Thyroid gland (tissue), 4 donors: ENCODE results near the gene HMCN2. TPM values are rescaled to one million over a fixed set of nuclear protein-coding genes. Genes with fewer than 3 reads are reported as not detected.

Source experiments
- DNase-seq, 2 donors: peaks; one replicate each; pipeline ENCODE4 v3.0.0-alpha.2; 2019
- H3K27ac ChIP-seq, 3 donors: fragments of 200-600 bp; sonication (generic); 1 replicate in 2 of 3; 2 replicates in 1 of 3; pipeline ENCODE4 v1.5.1; 2016 to 2019; ENCODE audit warnings: mild to moderate bottlenecking in 1 of 3, moderate library complexity in 1 of 3
- H3K27me3 ChIP-seq: fragments of 200-600 bp; sonication (generic); one replicate; pipeline ENCODE4 v1.5.1; 2019
- H3K36me3 ChIP-seq, 2 donors: fragments of 200-600 bp; sonication (generic); one replicate each; pipeline ENCODE4 v1.5.1; 2016 to 2019
- H3K4me1 ChIP-seq, 2 donors: fragments of 200-600 bp; sonication (generic); one replicate each; pipeline ENCODE4 v1.5.1; 2017 to 2019
- H3K4me3 ChIP-seq, 3 donors: fragments of 200-600 bp; sonication (generic); replicated peaks in 1 of 3; 1 replicate in 2 of 3; 2 replicates in 1 of 3; pipeline ENCODE4 v1.5.1; 2016; ENCODE audit warnings: mild to moderate bottlenecking in 1 of 3
- H3K9me3 ChIP-seq: fragments of 200-600 bp; sonication (generic); one replicate; pipeline ENCODE4 v1.5.1; 2017
- CTCF ChIP-seq, 6 experiments: fragments of 200-600 bp in 3 of 6; fragments of 450-650 bp in 3 of 6; sonication (generic) in 3 of 6; IDR thresholded peaks; one replicate each; pipeline ENCODE4 v1.5.1; 2016 to 2019; ENCODE audit warnings: antibody characterized with exemption in 6 of 6, mild to moderate bottlenecking in 2 of 6, inconsistent platforms in 1 of 6, moderate library complexity in 1 of 6
- POLR2A ChIP-seq, 2 donors: fragments of 450-650 bp; IDR thresholded peaks; one replicate each; pipeline ENCODE4 v1.6.1; 2017; ENCODE audit warnings: antibody characterized with exemption in 2 of 2, mild to moderate bottlenecking in 2 of 2, moderate library complexity in 1 of 2
- WGBS, 2 donors: methylation state at CpG; one replicate each; pipeline ENCODE4 v1.1.5; 2017; 5-methylcytosine and 5-hydroxymethylcytosine counted together
- intact Hi-C: fragments of 100-400 bp; cut with DNase I; formaldehyde crosslinking; loops from one replicate; pipeline ENCODE4 v1.15.1; 2023
- total RNA-seq, 4 donors: library from RNA; depleted of rRNA; stranded (reverse); fragments of >200 nt; gene quantifications; one replicate each; pipeline ENCODE4 v1.2.3, GENCODE V29; 2016

The HMCN2 gene
- total RNA-seq, 4 donors from 2014 or later, result 1.7 to 5.5 (median 3.5) TPM

GRCh38 chr9:130425741-130426466 lies 160.3 kb downstream of the HMCN2 start:
- no peak overlapping the region for H3K27ac ChIP-seq
- no peak for DNase-seq
- no peak overlapping the region for H3K4me3 ChIP-seq
- TF ChIP-seq CTCF (IDR thresholded peaks at IDR 0.05) (no peak), POLR2A (IDR thresholded peaks at IDR 0.05) (no peak)
- intact Hi-C loops, result no loop called here
- 91% methylated on average over 21 of the region's 21 CpGs for WGBS, 2 donors
- no peaks in the 10 kb centered on the region for H3K27me3 ChIP-seq
- peaks cover 4 to 12% of the 10 kb centered on the region in 2 donors for H3K4me1 ChIP-seq
- H3K9me3 ChIP-seq, result no peaks in the 10 kb centered on the region
- H3K36me3 ChIP-seq, result no peaks in the 10 kb centered on the region

- DNase-seq, result no peak
- TF ChIP-seq POLR2A (IDR thresholded peaks at IDR 0.05), result no peak
- no peak for TF ChIP-seq CTCF (IDR thresholded peaks at IDR 0.05)
- no peak overlapping the region for H3K27ac ChIP-seq
- no peaks in the 10 kb centered on the region for H3K27me3 ChIP-seq
- WGBS, 2 donors, result 77 to 94% methylated on average over 7 to 8 of the region's 8 CpGs
- no peak overlapping the region for H3K4me3 ChIP-seq
- intact Hi-C loops, result no loop called here
- peaks cover 4 to 12% of the 10 kb centered on the region in 2 donors for H3K4me1 ChIP-seq
- no peaks in the 10 kb centered on the region for H3K36me3 ChIP-seq
- no peaks in the 10 kb centered on the region for H3K9me3 ChIP-seq
Observed at GRCh38 chr9:130426467-130426773, 160.9 kb downstream of the HMCN2 start.

- intact Hi-C loops, result no loop called here
- no peaks in the 10 kb centered on the region for H3K36me3 ChIP-seq
- H3K4me1 ChIP-seq, result peaks cover 4 to 10% of the 10 kb centered on the region in 2 donors
- no peak overlapping the region for H3K27ac ChIP-seq
- no peaks in the 10 kb centered on the region for H3K27me3 ChIP-seq
- no peak for DNase-seq
- no peak overlapping the region for H3K4me3 ChIP-seq
- 69 to 73% methylated on average over 9 to 10 of the region's 10 CpGs for WGBS, 2 donors
- no peak for TF ChIP-seq CTCF (IDR thresholded peaks at IDR 0.05)
- TF ChIP-seq POLR2A (IDR thresholded peaks at IDR 0.05), result no peak
- no peaks in the 10 kb centered on the region for H3K9me3 ChIP-seq
Observed at GRCh38 chr9:130426883-130427282, 161.3 kb downstream of the HMCN2 start.

GRCh38 chr9:130427326-130427725 lies 161.8 kb downstream of the HMCN2 start:
- no peak overlapping the region for H3K27ac ChIP-seq
- no peaks in the 10 kb centered on the region for H3K9me3 ChIP-seq
- H3K4me1 ChIP-seq, result peaks cover 4 to 6% of the 10 kb centered on the region in 2 donors
- DNase-seq, result no peak
- no peaks in the 10 kb centered on the region for H3K27me3 ChIP-seq
- 96% methylated on average over 8 of the region's 12 CpGs; no CpG with 5 or more reads in 1 of the 2 donors for WGBS, 2 donors
- intact Hi-C loops, result no loop called here
- H3K36me3 ChIP-seq, result no peaks in the 10 kb centered on the region
- H3K4me3 ChIP-seq, result no peak overlapping the region
- TF ChIP-seq CTCF (IDR thresholded peaks at IDR 0.05) (no peak), POLR2A (IDR thresholded peaks at IDR 0.05) (no peak)

- no peak for DNase-seq
- Histone ChIP-seq H3K4me3 (no peak overlapping the region), H3K27me3 (no peaks in the 10 kb centered on the region), H3K9me3 (no peaks in the 10 kb centered on the region), H3K27ac (no peak overlapping the region), H3K36me3 (no peaks in the 10 kb centered on the region), H3K4me1 (peaks cover under 1 to 5% of the 10 kb centered on the region in 2 donors)
- intact Hi-C loops, result no loop called here
- TF ChIP-seq CTCF (IDR thresholded peaks at IDR 0.05) (no peak), POLR2A (IDR thresholded peaks at IDR 0.05) (no peak)
- 97 to 100% methylated on average over 1 to 12 of the region's 20 CpGs for WGBS, 2 donors
Observed at GRCh38 chr9:130428086-130428665, 162.6 kb downstream of the HMCN2 start.
